SK-N-SH (cell line): ENCODE results near the gene EEF2K.

Experiments used
- MXI1 ChIP-seq: IDR thresholded peaks from 2 replicates; pipeline ENCODE4 v1.6.1; 2012; ENCODE audit warnings: mild to moderate bottlenecking, low read depth, low read length, improper control_type of control experiment
- POLR2AphosphoS5 ChIP-seq: IDR thresholded peaks from 2 replicates; pipeline ENCODE4 v1.6.1; 2012; ENCODE audit warnings: low read depth, low read length
- SIN3A ChIP-seq: IDR thresholded peaks from 2 replicates; pipeline ENCODE4 v1.6.1; 2012; ENCODE audit warnings: low read depth, mild to moderate bottlenecking, low read length, moderate library complexity, borderline replicate concordance
- TAF1 ChIP-seq: IDR thresholded peaks from 2 replicates; pipeline ENCODE4 v1.6.1; 2012; ENCODE audit warnings: low read depth, mild to moderate bottlenecking, low read length, moderate library complexity, borderline replicate concordance
- TF ChIP-seq, protein P1 (sequence below): fragments of 200-600 bp; sonication (generic); IDR thresholded peaks from 2 replicates; pipeline ENCODE4 v1.6.1; 2017; ENCODE audit warnings: antibody characterized with exemption, mild to moderate bottlenecking, moderate library complexity
- TF ChIP-seq, protein P2 (sequence below): IDR thresholded peaks from 2 replicates; pipeline ENCODE4 v1.6.1; 2012; ENCODE audit warnings: mild to moderate bottlenecking, low read depth, low read length, moderate library complexity

DNA sequence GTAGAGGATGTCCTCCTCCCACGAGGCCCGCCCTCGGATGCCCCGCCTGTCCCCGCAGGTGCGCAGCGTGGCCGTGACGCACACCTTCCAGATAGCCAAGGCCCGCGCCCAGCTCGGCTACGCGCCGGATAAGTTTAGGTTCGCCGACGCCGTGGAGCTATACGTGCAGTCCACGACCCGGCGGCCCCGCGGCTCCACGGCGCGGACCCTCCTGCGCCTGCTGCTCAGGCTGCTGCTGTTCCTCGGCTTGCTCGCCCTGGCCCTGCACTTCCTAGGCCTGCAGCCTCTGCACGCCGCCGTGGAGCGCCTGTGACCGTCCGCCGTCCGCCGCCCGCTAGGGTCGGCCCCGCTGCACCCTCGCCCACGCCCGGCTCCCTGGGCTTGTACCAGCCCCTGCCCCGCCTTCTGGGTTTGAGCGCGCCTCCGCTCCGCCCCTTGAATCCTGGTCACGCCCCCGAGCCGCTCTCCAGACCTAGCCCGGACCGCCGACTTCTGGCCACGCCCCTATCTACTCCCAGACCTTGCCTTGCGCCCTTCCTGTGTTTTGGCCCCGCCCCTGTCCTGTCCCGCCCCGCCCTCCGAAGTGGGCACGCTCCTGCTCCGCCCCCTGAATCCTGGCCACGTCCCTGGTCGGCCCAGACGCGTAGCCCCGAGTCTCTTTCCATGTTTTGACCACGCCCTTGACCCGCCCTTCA is 15.8 kb upstream of the EEF2K start:
- no peak for TF ChIP-seq TAF1
- TF ChIP-seq, protein P1, sequence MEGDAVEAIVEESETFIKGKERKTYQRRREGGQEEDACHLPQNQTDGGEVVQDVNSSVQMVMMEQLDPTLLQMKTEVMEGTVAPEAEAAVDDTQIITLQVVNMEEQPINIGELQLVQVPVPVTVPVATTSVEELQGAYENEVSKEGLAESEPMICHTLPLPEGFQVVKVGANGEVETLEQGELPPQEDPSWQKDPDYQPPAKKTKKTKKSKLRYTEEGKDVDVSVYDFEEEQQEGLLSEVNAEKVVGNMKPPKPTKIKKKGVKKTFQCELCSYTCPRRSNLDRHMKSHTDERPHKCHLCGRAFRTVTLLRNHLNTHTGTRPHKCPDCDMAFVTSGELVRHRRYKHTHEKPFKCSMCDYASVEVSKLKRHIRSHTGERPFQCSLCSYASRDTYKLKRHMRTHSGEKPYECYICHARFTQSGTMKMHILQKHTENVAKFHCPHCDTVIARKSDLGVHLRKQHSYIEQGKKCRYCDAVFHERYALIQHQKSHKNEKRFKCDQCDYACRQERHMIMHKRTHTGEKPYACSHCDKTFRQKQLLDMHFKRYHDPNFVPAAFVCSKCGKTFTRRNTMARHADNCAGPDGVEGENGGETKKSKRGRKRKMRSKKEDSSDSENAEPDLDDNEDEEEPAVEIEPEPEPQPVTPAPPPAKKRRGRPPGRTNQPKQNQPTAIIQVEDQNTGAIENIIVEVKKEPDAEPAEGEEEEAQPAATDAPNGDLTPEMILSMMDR, result no peak
- 0 out of 2 replicates have a peak, but pooled peaks have one; percentile 30 for TF ChIP-seq POLR2AphosphoS5
- TF ChIP-seq SIN3A, result 0 out of 2 replicates have a peak, but pooled peaks have one; percentile 14
- TF ChIP-seq, protein P2, sequence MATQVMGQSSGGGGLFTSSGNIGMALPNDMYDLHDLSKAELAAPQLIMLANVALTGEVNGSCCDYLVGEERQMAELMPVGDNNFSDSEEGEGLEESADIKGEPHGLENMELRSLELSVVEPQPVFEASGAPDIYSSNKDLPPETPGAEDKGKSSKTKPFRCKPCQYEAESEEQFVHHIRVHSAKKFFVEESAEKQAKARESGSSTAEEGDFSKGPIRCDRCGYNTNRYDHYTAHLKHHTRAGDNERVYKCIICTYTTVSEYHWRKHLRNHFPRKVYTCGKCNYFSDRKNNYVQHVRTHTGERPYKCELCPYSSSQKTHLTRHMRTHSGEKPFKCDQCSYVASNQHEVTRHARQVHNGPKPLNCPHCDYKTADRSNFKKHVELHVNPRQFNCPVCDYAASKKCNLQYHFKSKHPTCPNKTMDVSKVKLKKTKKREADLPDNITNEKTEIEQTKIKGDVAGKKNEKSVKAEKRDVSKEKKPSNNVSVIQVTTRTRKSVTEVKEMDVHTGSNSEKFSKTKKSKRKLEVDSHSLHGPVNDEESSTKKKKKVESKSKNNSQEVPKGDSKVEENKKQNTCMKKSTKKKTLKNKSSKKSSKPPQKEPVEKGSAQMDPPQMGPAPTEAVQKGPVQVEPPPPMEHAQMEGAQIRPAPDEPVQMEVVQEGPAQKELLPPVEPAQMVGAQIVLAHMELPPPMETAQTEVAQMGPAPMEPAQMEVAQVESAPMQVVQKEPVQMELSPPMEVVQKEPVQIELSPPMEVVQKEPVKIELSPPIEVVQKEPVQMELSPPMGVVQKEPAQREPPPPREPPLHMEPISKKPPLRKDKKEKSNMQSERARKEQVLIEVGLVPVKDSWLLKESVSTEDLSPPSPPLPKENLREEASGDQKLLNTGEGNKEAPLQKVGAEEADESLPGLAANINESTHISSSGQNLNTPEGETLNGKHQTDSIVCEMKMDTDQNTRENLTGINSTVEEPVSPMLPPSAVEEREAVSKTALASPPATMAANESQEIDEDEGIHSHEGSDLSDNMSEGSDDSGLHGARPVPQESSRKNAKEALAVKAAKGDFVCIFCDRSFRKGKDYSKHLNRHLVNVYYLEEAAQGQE, result no peak
- peak; percentile 61 for TF ChIP-seq MXI1
